Inflammatory macrophage treated with lipopolysaccharide for 1 hour (primary cell): ENCODE results near the gene TBX5.

Experiments
- DNase-seq, 2 donors: peaks; one replicate each; pipeline ENCODE4 v3.0.0-alpha.2; 2020 to 2022

The TBX5 gene

GRCh38 chr12:114404926-114405518, 922 bp downstream of the TBX5 start:
- DNase-seq, result no peak

DNA sequence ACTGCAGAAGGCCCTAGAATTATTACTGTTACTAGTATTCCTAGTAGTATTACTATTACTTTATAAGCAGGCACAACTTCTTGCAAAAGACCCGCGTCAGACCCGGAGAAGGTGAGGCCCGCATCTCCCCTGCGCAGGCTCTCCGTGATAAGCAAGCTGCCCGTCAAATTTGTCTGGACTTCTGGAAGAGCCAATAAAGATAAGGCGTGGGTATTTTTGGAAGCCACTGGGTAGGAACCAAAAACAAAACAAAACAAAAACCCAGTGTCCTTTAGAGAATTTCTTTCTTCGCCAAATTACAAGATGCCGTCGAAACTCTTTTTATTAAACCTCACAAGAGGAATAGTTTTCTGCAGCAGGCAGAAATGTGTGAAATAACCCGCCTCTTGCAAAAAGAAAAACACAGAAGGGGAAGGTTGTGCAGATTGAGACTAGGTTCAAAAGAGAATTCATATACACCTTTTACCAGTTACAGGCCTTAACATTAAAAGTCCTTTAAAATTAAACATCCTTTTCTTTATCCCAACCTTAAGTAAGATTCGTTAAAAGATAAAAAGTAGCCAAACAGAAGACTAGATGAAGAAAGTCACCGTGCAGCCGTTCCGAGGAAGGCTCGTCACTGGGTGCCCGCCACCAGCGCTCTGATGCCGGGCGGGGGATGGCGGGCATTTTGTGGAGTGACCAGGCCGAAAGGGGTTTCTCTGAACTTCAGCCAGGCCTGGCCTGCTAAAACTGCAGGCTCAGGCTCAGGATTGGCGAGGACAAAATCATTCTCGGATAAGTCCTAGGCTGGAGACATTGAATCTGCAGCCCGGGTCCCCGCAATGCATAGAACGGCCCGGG, 1.6 kb downstream of the TBX5 start:
- DNase-seq, result no peak

GRCh38 chr12:114403690-114404066, 2.3 kb downstream of the TBX5 start:
- no peak for DNase-seq

GRCh38 chr12:114403011-114403689, 2.8 kb downstream of the TBX5 start:
- no peak for DNase-seq

- no peak for DNase-seq
Measured at GRCh38 chr12:114402084-114402717, 3.7 kb downstream of the TBX5 start.

DNA sequence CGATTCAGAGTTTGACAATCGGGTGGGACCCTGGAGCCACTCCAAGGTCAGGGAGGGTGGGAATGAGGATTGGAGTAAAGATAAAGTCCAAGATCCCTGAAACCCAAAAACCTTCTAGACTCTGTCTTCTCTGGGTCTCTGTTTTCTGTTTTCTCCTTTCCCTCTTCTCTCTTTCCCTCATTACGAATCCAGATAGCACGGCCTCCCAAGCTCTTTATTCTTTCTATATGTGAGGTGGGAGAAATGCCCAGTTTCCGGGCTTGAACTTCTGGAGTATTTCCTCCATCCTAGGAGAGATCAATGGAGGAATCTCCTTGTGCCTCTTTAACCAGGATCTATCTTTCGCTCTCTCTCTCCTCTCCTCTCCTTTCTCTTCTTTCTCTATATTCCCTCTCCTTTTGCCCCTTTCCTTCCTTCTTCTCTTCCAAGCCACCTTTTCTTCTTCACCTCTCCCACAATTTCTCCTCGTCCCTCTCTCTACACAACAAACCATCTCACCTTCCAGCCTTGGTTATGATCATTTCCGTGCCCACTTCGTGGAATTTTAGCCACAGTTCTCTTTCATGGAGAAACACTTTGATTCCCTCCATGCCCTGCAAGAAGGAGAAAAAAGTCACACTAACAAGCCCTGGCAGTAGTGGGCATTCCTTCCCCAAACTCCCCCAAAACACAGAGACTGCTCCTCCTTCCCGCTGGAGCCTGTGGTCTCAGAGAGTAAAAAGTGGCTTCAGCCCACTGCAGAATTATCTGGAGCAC, 4.4 kb downstream of the TBX5 start:
- DNase-seq, result no peak

DNA sequence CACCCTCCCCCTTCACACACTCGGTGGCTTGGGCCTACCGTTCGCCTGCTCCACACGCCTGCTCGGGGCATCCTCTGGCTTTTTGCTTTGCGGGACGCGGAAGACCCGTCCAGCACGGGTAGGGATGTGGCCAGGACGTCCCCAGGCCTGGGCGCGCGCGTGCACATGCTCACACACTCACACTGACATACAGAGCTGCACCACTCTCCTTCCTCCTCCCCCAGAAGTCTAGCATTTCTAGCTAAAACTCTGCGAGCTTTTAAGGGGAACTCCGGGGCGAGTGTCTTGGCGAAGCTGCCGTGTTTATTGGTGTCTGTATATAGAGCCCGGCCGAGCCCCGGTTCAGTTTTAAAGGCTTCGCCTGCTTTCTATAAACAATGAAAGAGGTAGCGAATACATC, 5.0 kb downstream of the TBX5 start:
- DNase-seq, result no peak

DNA sequence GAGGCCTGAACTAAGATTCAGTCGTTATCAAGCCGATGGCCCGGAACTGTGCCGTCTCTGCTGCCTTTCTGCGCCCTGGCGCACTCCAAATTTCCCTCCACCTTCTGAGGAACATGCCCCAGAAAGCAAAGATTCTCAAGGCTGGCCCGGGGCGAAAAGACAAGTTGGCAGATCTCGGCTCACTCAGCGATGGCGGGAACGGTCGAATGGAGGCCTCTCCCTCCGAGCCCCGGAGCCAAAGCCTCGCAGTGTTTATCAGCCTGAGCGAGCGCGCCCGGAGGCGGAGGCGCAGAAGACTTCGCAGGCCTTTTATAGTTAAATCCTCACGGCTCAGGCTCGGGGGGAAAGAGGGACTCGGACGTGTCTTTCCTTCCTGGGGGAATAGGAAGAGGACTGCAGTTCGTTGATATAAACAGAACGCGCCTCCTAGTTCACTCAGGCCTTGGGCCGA, 5.6 kb downstream of the TBX5 start:
- DNase-seq, result no peak

GRCh38 chr12:114399664-114400211, 6.2 kb downstream of the TBX5 start:
- DNase-seq, result no peak

DNA sequence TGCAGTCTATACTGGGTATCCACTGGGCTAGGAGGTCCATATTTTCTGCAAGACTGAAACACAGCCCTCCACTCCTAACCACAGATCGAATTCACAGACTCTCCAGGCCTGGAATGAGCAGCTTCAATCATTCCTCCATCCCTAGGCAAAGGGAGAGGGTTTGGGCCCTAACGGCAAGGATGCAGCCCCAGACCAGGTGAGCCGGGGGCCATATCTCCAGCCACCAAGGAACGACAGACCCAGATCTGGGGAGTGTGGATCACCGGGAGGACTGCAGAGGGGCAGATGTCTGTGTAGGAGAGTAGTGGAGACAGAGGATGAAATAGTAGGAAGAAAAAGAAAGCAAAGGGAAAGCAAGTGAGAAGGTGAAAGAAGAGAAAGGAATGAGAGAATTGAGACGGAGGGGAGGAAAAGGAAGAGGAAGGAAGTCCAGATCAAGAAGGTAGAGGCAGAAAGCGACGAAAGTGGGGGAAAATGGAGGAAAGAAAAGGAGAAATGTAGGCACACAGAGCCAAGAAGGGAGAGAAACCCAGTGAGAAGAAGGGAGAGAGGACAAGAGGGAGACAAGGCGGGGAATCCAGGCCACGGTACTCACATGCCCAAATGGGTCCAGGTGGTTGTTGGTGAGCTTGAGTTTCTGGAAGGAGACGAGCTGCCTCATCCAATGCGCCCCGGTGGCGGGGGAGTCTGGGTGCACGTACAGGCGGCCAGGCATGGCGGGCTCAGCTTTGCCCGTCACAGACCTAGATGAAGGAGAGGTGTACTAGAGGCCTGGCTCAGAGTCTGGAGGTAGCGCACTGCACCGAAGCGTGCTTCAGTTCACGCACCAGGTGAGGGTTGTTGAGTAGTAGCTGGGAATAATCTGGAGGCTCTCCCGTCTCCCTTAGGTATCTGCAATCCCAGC, 7.7 kb downstream of the TBX5 start:
- DNase-seq, result no peak

DNA sequence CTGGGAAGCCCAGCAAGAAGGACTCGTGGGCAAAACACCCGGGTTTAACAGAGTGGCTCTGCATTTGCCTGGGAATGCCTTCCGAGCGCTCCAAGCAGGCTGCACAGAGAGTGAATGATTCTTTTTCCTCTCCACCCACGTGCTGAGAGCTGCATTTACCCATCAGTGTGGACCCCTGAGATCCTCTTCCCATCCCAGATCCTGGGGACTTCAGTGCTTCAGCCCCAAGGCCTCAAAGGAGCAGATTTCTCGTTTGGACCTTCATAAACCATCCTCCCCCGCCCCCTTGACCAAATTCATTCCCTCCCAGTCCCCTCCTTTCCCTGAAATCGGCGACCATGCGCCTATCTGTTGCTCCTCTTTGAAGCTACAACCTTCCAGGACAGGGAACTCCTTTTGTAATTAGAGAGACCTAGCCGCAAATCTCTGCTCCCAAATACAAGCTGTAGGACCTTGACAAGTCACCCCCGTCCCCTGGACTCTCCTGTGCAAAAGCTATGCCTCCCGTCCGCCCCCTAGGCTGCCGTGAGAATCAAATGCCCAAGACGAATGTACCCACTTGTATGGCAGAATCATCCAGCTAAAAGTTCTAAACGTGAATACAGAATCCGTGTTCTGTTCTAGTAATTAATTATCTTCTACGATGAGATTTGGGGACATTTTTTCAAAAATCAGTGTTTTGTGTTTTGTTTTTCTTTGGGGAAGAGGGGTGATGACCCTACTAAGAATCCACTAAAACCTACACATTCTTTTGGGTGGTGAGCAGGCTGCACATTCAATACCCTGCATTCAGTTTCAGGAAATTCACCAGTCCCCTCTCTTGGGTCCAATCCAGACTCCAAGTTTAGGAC, 8.8 kb downstream of the TBX5 start:
- no peak for DNase-seq

DNA sequence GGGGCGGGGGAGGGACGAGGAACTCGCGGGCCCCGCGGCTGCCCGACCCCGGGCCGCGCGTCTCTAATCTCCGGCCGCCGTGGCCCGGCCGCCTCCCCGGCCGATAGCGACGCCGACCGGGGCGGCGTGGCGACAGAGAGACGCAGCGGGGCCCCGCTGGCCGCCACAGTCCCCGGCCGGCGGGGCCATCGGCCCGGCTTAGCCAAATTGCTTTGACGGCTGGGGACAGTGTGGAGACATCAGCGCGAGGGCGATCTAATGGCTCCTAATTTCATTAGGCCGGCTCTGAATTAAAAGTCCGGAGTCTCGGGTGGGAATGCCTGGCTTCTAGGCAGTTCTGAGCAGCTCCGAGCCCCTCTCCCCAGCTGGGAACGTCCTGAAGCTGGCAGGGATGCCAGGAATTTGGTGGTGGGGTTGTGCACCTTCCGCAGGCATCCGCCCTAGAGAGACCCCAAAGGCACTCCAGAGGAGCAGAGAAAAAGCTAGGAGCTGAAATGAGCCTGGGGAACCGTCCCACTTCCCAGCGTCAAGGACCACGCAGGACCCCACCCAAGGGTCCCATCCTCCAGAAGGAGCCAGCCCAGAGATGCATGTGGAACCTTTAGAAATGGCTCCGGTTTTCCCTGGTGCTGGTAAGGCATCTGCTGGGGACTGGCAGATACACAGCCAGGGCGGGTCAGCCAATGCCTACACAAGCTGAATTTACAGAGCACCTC, 9.6 kb downstream of the TBX5 start:
- DNase-seq, result no peak

GRCh38 chr12:114395755-114396152, 10.2 kb downstream of the TBX5 start:
- no peak for DNase-seq

DNA sequence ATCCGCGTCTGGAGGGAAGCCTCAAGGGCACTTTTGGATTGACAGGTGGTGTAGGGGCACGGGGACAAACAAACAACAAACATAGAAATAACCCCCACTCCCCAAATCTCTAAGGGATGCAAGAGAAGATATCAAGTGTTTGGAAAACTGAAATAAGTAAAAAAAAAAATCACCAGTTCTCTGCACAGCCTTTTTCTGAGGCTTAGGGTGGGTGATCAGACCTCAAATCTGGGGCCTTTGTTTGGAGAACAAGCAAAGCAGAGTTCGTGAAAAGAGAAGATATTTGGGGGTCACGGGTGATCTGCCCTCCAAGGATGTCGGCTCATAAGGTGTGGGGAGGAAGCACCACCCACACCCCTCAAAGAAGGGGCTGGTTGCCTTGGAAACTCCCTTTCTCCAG, 10.7 kb downstream of the TBX5 start:
- DNase-seq, result no peak

GRCh38 chr12:114393569-114393968, 12.4 kb downstream of the TBX5 start:
- no peak for DNase-seq

DNA sequence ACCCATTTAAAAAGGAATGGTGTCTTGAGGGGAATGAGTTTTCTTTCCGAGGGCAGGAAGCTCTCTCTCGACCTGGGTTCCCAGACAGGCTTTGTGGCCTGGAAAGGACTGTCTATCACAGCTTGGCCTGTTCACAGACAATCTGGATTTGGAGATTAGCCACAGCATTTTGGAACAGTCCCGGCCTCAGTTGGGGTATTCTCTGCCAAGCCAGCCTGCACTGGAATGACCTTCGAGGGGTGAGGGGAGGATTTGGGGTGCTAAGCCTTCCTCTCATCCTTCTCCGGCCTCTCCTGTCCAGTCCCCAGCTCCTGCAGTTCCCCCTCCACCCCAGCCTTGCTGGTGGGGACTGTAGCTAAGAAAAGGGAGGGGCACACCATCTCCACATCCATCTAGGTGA, 13.0 kb downstream of the TBX5 start:
- no peak for DNase-seq

GRCh38 chr12:114391088-114391487, 14.9 kb downstream of the TBX5 start:
- DNase-seq, result no peak

DNA sequence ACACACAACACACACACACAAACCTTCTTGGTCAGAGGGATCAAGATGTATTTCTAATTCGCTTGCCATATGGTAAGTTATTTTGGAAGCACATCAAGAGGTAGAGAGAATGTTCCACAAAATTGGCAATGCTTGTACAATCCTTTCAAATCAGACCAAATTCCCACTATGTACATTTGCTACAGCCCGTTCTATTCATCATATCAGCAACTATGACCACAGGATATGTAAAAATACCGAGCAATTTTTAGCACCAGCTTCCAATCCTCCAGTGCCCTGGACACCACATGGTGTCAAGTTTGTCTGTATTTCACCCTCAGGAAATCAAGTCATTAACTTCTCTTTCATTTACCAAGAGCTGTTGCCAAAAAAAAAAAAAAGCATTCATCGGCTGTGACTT, 21.2 kb downstream of the TBX5 start:
- no peak for DNase-seq

DNA sequence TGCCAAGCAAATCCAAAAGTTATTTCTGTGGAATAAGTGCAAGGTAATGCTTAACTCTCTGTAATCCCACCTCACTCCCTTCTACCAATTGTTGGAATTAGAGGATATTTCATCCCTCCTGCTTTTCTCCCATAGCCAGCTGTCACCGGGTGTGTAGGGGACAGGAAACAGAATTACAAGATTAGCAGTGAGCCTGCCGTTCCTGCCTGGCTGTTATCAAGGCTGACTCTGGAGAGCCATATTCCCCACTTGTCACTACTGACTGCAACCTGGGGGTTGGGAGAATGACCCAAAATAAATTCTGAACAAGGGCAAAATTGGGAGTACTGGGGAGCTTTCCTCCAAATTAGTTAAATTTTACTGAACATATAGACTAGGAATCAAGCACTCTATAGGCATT, 24.8 kb downstream of the TBX5 start:
- no peak for DNase-seq

DNA sequence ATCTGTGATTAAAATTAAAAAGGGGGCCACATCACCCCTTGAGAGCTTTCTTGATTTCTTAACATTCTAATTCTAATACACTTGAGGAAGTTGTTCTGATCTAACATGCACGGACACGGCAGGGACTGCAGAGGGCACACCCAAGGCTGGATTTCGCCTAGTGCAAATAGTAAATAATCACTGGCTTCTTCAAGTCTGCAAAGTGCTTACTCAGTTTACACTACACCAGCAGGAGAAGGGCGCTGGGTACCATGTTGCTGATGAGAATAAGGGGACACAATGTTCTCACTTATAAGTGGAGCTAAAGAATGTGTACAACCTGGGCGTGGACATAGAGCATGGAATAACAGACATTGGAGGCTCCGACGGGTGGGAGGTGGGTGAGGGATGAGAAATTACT, 34.2 kb downstream of the TBX5 start:
- DNase-seq, result no peak
